Measurements from ENCODE around the gene LUZP2. TPM values are rescaled to one million over a fixed set of nuclear protein-coding genes. Genes with fewer than 3 reads are reported as not detected.

Gene LUZP2
- total and polyA plus RNA-seq, 12 donors, result 11.2 to 72.0 (median 20.6) TPM

DNA sequence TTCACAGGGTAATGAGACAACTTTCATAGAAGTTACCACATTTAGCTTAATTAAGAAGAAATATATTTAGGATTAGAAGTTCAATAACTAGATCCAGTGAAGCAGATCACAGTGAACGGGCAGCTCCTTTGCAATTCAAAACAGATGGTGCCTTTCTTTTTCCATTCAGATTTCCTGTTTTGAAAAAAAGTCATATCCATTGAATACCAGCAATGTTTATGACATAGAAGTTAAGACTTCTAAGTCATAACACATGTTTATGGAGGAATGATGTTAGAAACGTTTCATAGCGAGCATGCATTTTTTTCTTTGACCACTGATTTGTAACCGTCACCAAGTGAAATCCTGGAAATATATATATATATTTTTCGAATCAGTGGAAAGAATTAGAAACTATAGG, 24.7 kb downstream of the LUZP2 start:
- Histone ChIP-seq H3K36me3 (replicated peaks in 1 of 2) (no peaks in the 10 kb centered on the region), H3K4me3 (no peak overlapping the region), H3K27me3 (no peaks in the 10 kb centered on the region), H3K27ac (no peak overlapping the region), H3K4me1 (replicated peaks in 1 of 2) (no peaks in the 10 kb centered on the region), H3K9me3 (replicated peaks in 1 of 3) (no peaks in the 10 kb centered on the region)
- no peak for DNase-seq
- intact Hi-C loops (cut with DNase I), result no loop called here
- TF ChIP-seq, protein P1, sequence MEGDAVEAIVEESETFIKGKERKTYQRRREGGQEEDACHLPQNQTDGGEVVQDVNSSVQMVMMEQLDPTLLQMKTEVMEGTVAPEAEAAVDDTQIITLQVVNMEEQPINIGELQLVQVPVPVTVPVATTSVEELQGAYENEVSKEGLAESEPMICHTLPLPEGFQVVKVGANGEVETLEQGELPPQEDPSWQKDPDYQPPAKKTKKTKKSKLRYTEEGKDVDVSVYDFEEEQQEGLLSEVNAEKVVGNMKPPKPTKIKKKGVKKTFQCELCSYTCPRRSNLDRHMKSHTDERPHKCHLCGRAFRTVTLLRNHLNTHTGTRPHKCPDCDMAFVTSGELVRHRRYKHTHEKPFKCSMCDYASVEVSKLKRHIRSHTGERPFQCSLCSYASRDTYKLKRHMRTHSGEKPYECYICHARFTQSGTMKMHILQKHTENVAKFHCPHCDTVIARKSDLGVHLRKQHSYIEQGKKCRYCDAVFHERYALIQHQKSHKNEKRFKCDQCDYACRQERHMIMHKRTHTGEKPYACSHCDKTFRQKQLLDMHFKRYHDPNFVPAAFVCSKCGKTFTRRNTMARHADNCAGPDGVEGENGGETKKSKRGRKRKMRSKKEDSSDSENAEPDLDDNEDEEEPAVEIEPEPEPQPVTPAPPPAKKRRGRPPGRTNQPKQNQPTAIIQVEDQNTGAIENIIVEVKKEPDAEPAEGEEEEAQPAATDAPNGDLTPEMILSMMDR (IDR thresholded peaks at IDR 0.05), result no peak
- 83 to 93% (median 87%) methylated on average over 5 of the region's 5 CpGs for WGBS, 4 donors

DNA sequence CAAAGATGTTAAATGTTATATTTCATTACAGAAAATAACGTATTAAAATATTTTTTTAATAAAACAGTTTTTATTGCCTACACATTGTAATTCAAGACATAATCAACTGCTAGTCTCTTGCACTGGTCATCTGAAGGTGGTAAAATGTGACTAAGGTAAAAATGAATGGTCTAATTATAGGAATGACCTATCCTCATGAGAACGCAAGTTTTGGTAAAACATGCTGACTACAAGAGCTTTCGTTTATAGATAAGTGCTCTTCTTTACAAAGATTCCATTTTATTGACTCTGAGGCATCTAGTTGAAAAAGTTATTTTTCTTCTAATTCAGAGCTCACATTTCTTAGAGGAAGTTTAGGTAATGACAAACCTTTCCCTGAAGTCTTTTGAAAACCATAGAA, 27.3 kb downstream of the LUZP2 start:
- TF ChIP-seq, protein P1 (IDR thresholded peaks at IDR 0.05), result no peak
- TF ChIP-seq POLR2A (IDR thresholded peaks at IDR 0.05), result no peak
- Histone ChIP-seq H3K27me3 (no peaks in the 10 kb centered on the region), H3K9me3 (replicated peaks in 1 of 3) (no peaks in the 10 kb centered on the region)

DNA sequence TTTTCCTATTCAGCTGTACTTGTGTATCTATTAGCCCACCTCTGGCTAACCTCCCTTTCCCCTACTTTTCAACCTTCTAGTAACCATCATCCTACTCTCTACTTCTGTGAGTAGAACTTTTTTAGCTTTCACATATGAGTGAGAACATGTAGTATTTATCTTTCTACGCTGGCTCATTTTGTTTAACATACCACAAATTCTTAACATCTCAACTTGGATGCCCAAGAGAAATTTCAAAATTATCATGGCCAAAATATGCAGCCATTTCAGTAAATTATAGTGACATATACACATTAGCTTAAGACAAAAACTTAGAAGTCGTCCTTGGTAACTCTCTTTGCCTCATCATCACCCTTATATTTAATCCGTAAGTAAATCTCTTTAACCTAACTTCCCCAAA, 34.7 kb downstream of the LUZP2 start:
- Histone ChIP-seq H3K36me3 (replicated peaks in 1 of 2) (no peaks in the 10 kb centered on the region), H3K4me1 (replicated peaks in 1 of 2) (no peaks in the 10 kb centered on the region), H3K4me3 (no peak overlapping the region), H3K27ac (no peak overlapping the region), H3K9me3 (replicated peaks in 1 of 3) (no peaks in the 10 kb centered on the region), H3K27me3 (no peaks in the 10 kb centered on the region)
- DNase-seq, result no peak
- intact Hi-C loops (cut with DNase I), result no loop called here
- WGBS, 4 donors, result 39 to 55% (median 53%) methylated on average over 3 of the region's 3 CpGs
- TF ChIP-seq POLR2A (IDR thresholded peaks at IDR 0.05), result no peak
- TF ChIP-seq, protein P1 (IDR thresholded peaks at IDR 0.05), result no peak

More for the DNA sequence above, 27.3 kb downstream of the LUZP2 start:
- H3K4me1 ChIP-seq (replicated peaks in 1 of 2), result no peaks in the 10 kb centered on the region
- H3K27ac ChIP-seq, result no peak overlapping the region
- intact Hi-C loops (cut with DNase I), result no loop called here
- H3K36me3 ChIP-seq (replicated peaks in 1 of 2), result no peaks in the 10 kb centered on the region
- no peak overlapping the region for H3K4me3 ChIP-seq
- no peak for DNase-seq
- WGBS, 4 donors, result 49 to 59% (median 56%) methylated on average over 3 of the region's 3 CpGs

DNA sequence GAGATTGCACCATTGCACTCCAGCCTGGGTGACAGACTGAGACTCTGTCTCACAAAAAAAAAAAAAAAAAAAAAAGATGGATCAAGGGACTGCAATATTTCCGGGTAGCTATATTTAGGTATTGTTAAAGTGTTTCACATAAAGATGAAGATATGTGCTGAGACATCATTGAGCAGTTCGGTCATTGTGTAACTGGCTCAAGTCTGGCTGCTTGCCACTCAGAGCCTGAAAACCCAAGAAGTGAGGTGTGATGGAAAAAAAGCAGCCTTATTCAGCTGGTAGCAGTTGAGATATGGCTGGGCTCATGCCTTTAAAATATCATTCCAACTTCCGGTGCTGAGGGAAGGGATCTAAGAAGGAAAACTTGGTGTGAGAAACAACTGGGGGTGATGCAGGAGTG, 46.9 kb downstream of the LUZP2 start:
- TF ChIP-seq, protein P1 (IDR thresholded peaks at IDR 0.05), result no peak
- TF ChIP-seq POLR2A (IDR thresholded peaks at IDR 0.05), result no peak
- Histone ChIP-seq H3K4me3 (no peak overlapping the region), H3K27me3 (no peaks in the 10 kb centered on the region), H3K4me1 (replicated peaks in 1 of 2) (no peaks in the 10 kb centered on the region), H3K27ac (no peak overlapping the region), H3K9me3 (replicated peaks in 1 of 3) (no peaks in the 10 kb centered on the region), H3K36me3 (replicated peaks in 1 of 2) (no peaks in the 10 kb centered on the region)
- no peak for DNase-seq
- 67 to 93% (median 88%) methylated on average over 3 of the region's 3 CpGs for WGBS, 4 donors
- intact Hi-C loops (cut with DNase I), result no loop called here

All from adrenal gland (tissue), 12 donors.